Kidney tubule cell (primary cell): ENCODE measurements around the gene CXCR1.
"Not testable (repeated sequence)": the region's sequence is repeated elsewhere in the genome, so short reads cannot be mapped to it uniquely, and the experiment has no call there.

Experiments used
- DNase-seq: peaks from one replicate; pipeline ENCODE4 v3.0.0-alpha.2; 2018; ENCODE audit warnings: low spot score

CXCR1 gene

GRCh38 chr2:218166791-218167190 is at the start of gene CXCR1:
Gene CXCR1, minus strand, starts transcription at chr2:218166962. Its CDS starts 1,751 bp downstream, at chr2:218165211.
- no peak for DNase-seq

DNA sequence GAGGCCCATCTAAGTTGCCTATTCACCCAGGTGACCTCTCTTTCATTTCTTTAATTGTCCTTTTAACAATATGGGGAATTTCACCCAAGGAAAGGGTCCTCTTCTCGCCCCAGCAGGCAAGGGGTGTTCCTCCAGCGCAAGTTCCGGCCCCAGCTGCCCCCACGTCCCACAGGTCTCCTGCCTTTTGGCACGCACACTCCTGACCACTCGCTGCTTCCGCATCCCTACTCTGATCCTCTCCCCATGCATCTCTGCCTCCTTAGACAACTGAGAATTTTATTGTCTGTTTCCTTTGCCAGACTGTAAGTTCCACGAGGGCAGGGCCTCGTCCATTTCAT is 49.5 kb upstream of the CXCR1 start:
- DNase-seq: no peak

- no peak for DNase-seq
These were observed 47.4 kb upstream of the CXCR1 start for GRCh38 chr2:218214116-218214515.

GRCh38 chr2:218209078-218209477 is 42.3 kb upstream of the CXCR1 start:
- no peak for DNase-seq

GRCh38 chr2:218202266-218202665 is 35.5 kb upstream of the CXCR1 start:
- DNase-seq: peak; percentile 25

DNA sequence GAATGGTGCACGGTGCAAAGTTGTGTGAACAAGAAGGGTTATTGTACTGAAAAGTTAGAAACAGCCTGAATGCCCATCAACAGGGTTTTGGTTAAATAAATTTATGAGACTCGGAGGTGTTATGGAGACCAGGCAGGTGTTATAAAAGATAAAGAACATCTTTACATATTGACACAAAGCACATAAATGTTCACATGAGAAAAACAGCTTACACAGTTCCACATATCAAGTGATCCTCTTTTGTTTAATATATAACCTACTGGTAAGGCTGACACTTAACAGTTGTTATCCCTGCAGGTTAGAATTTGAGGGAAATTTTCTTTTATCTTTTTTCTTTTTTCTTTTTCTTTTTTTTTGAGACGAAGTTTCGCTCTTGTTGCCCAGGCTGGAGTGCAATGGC is 30.2 kb upstream of the CXCR1 start:
- no peak for DNase-seq

DNA sequence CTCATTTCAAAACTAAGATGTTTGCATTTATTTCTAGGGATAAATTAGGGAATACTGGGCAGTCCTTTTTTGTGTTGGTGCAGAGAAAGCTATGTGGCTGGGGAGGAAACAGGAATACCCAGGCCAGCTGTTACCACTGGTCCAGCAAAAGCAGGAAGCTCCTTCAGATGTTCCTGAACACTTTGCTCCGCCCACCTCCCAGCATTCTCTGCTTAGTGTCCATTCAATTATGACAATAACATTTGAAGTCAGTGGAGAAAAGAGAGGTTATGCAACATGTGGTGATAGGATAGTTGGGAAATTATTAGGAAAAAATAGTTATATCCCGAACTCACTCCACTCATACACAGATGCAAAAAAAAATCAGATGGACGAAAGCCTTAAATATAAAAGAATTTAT is 28.1 kb upstream of the CXCR1 start:
- no peak for DNase-seq

DNA sequence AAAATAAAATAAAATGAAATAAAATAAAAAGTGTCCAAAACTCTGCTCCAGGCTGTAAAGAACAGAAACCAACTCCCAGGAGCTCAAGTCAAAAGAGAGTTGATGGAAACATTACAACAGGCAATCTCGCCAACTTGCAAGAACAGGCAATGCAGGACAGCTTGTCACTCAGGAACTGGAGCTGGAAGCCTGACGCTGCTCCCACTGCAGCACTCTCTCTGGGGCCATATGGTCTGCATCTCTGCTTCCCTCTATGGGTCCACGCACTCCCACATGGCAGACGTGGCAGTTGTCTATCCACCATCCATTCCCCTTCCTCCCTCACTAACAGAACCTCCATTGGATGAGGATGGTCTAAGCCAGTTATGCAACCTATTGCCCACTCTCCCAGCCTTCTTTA is 26.9 kb upstream of the CXCR1 start:
- DNase-seq: no peak

DNA sequence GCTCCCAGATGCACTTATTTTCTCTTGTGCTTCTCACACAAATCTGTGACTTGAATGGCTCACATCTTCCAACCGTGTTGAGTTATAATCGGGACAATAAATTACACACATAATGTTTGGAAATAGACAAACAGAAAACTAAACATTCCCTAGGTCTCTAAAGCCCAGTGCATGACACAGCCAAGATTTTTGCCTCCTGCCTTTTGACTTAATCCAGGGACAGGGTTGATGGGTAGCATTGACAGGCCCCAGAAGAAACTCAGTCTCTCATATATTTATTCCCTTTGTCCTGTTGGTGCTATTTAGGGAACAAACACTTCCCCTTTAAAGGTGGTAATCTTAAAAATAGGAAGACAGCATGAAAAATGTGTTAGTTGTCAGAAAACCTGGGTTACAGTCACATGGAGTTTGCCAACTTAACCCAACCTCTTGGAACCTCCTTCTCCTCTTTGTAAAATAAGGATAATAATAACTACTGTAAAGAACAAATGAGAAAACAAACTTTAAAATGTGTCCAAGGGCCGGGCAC is 26.2 kb upstream of the CXCR1 start:
- DNase-seq: no peak

- DNase-seq: no peak
These were observed 21.8 kb upstream of the CXCR1 start for GRCh38 chr2:218188528-218188927.

DNA sequence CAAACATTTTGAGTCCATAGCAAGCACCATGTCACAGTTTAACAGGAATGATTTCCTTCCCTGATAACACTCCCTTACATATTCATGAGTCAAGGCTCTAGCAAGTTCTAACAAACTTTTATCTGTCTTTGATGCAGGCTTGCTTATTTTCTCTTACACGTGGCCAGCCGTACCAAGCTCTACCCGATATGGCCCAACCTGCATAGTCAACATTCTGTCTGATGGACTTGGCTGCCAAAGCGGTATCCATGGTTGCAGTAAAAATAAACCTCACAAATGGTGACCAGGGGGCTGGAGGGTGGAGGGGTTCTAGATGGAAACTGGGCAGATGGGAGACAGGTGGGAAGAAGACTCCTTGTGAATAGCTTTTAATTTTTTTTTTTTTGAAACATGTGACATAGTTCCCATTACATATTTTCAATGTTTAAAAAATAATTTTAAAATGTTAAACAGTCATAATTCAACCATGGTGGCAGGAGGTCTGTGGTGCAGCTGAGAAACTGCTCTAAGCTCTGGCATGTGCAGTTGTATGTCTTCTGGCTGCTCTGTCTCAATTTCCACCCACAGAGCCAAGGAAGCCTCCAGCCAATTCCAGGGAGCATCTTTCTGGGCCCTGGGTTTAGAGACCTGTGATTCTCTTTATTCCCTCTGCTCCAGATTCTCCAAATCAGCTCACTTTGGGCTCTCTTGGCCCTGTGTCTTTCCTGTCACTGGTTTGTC is 20.7 kb upstream of the CXCR1 start:
- no peak for DNase-seq

- no peak for DNase-seq
These were observed 20.1 kb upstream of the CXCR1 start for GRCh38 chr2:218186876-218187275.

GRCh38 chr2:218186355-218186766 is 19.6 kb upstream of the CXCR1 start:
- peak; percentile 81 for DNase-seq

DNA sequence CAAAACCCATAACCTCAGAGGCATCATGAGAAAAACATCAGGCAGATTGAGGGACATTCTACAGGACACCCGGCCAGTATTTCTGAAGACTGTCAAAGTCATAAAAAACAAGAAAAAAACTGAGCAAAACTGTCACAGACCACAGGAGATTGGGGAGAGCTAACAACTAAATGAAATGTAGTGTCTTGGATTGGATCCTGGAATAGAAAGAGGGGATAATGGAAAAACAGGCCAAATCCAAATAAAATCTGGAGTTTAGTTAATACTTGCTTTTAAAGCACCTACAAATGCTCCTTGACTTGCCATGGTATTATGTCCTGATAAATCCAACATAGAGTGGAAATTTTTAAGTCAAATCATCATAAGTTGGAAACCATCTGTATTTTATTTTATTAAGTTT is 17.6 kb upstream of the CXCR1 start:
- no peak for DNase-seq

GRCh38 chr2:218180467-218181114 is 13.8 kb upstream of the CXCR1 start:
- DNase-seq: no peak

DNA sequence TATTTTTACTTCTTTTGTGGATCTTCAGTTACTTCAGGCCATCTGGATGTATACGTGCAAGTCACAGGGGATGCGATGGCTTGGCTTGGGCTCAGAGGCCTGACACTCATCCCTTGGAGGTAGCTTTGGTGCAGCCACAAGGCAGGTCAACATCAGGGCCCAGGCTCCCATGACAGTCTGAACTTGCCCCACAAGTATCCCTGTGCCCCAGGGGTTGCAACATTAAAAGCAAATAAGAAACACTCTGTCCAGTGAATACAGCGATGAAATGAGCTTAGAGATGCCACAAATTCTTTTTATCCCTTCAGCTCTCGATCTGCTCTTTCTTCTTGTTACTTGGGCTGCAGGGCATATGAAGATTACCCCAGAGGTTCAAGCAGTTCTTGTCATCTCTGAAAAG is 13.0 kb upstream of the CXCR1 start:
- DNase-seq: no peak

DNA sequence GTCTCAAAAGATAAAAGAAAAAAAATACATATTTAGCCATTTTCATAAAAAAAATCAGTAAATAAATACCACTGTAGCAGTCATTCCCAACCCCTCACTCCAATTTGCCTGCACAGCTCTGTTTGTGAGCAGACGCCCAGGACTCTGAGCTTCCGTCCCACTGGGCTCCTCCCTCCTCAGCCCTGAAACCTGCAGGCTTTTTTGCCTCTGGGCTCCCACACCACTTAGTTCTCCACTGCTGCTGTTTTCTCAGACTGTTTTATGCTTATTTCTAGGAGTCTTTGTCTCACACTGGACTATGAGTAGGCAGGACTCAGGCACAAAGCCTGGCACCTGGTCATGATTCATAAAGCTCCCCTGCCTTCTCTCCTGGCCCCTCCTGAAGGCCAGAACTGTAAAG is 6.1 kb upstream of the CXCR1 start:
- DNase-seq: no peak

GRCh38 chr2:218171744-218172143 is 5.0 kb upstream of the CXCR1 start:
- DNase-seq: not testable (repeated sequence)

GRCh38 chr2:218169757-218170546 is 3.2 kb upstream of the CXCR1 start:
- DNase-seq: peak; percentile 4

DNA sequence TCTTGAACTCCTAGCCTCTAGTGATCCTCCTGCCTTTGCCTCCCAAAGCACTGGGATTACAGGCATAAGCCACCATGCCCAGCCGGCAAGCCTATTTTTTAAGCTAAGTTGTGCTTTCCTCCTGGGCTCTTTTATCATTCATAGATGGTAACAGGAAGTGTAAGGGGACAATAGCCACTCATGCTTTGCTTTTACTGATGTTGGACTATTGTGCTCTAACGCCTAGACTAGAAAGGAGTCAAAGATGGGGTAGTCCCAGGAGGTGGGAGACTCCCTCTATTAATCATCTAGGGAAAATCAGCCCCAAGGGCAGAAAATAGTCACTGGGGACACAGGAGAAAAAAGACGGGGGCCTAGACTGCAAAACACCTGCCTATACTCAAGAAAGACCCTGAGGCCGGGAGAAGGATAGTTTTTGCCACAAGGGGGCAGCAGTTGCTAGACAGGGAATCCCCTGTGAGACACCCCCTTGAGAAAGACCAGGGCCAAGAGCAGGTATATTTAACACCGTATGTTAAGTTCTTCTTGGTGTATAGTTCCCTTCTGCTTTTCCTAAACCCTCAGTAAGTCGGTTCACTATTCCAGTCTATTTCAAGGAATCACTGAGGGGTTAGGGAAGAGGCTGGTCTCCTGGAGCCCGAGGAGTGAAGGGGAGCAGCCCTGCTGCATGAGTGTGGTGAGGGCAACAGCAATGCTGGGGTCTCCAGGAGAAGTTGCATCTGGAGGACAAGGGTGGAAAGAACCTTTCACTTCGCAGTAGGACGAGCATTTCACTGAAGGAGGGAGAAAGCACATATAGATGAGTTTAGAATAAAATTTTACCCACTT is 2.1 kb upstream of the CXCR1 start:
- peak; percentile 44 for DNase-seq

DNA sequence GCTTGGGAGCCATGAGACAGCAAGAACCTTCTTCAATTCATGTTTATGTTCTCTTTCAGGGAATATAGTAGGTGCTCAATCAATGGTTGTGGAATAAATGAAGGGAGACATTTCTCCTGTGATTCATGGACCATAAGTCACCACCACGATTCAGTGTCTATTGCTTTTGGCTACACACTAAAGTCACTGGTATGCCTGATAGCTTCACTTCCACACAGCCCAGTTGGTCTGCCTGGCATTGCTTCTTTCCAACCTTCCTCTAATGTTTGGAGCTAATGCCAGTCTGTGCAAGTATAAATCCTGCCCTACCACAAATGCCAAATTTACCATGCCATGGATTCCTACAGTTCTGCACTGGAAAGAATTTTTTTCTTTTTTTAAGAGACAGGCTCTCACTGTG is 1.3 kb upstream of the CXCR1 start:
- peak; percentile 23 for DNase-seq

DNA sequence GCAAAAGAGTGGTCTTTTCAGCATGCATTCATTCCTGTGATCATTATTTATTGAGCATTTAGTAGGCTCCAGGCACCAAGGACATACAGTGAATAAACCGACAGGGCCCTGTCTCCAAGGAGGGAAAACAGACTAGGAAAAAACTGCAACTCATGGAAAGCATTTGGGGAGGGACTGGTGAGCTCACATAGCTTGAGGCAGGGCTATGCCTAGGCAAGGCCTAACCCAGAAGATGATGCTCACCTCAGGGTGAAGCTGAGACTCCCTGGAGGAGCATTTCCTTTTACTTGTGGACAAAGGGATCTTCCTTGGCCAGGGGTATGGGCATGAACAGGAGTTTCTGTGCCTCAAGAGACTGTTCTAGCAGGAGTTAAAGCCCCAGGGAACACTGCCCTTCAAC is 3.9 kb downstream of the CXCR1 start:
- no peak for DNase-seq
